Globus pallidus (tissue), 1 donor: Measurements from ENCODE around the gene MLYCD.

Source experiments
- DNase-seq: peaks from one replicate; pipeline ENCODE4 v3.0.0-alpha.2; 2015; ENCODE audit warnings: low spot score

The MLYCD gene

GRCh38 chr16:83970430-83970815 is 71.5 kb downstream of the MLYCD start:
- no peak for DNase-seq

GRCh38 chr16:83971165-83972130 is 72.5 kb downstream of the MLYCD start:
- DNase-seq, result no peak

GRCh38 chr16:83972256-83973008 is 73.5 kb downstream of the MLYCD start:
- DNase-seq, result no peak

GRCh38 chr16:83973077-83973476 is 74.2 kb downstream of the MLYCD start:
- no peak for DNase-seq

- DNase-seq, result no peak
Observed at GRCh38 chr16:83973581-83974385, 74.9 kb downstream of the MLYCD start.

- no peak for DNase-seq
Observed at GRCh38 chr16:83974475-83974874, 75.6 kb downstream of the MLYCD start.

- DNase-seq, result no peak
Observed at GRCh38 chr16:83975590-83976260, 76.8 kb downstream of the MLYCD start.
